H1 (cell line): ENCODE measurements around the gene MACF1. TPM values are rescaled to one million over a fixed set of nuclear protein-coding genes. Genes with fewer than 3 reads are reported as not detected.

Source experiments
- BACH1 ChIP-seq: IDR thresholded peaks from 2 replicates; pipeline ENCODE4 v1.6.1; 2012; ENCODE audit warnings: low read length, improper control_type of control experiment
- POLR2A ChIP-seq, 2 experiments: IDR thresholded peaks; 1 replicate in 1 of 2; 2 replicates in 1 of 2; pipeline ENCODE4 v1.6.1; 2011; ENCODE audit warnings: low read depth in 2 of 2, low read length in 2 of 2, mild to moderate bottlenecking in 2 of 2; ENCODE audit errors: control extremely low read depth in 1 of 2
- polyA plus RNA-seq, 7 experiments: library from polyadenylated mRNA; depleted of rRNA in 3 of 7; stranded (reverse) in 5 of 7; unstranded in 2 of 7; fragments of >200 nt in 5 of 7; fragments of 200-250 nt in 2 of 7; gene quantifications; 1 replicate in 5 of 7; 2 replicates in 1 of 7; 4 replicates in 1 of 7; pipeline versions ENCODE4 v1.2.1 to v1.2.3, GENCODE V29; 2011 to 2013; ENCODE audit warnings: missing spikeins in 2 of 7, mixed read lengths in 2 of 7
- total RNA-seq: library from RNA; stranded (reverse); fragmentation: NEBNext Ultra II Directional; extraction: Animal tissue kit (Norgen Biotek cat#: 25700); gene quantifications from 2 replicates; pipeline ENCODE4 v1.2.1, GENCODE V29; 2021
- TF ChIP-seq, protein P1 (sequence below): fragments of 300-600 bp; sonication (generic); IDR thresholded peaks from 2 replicates; pipeline ENCODE4 v1.7.1; 2012; ENCODE audit warnings: low read length, moderate library complexity, mild to moderate bottlenecking, inconsistent platforms; ENCODE audit not compliant: insufficient replicate concordance
- TF ChIP-seq, protein P2 (sequence below): IDR thresholded peaks from 2 replicates; pipeline ENCODE4 v1.6.1; 2012; ENCODE audit warnings: inconsistent platforms

The MACF1 gene
- total and polyA plus RNA-seq, 2 of the 8 experiments (the other 6 are each of a cell fraction or from before 2014, with no cell fraction given) = 59.8 to 285 TPM

DNA sequence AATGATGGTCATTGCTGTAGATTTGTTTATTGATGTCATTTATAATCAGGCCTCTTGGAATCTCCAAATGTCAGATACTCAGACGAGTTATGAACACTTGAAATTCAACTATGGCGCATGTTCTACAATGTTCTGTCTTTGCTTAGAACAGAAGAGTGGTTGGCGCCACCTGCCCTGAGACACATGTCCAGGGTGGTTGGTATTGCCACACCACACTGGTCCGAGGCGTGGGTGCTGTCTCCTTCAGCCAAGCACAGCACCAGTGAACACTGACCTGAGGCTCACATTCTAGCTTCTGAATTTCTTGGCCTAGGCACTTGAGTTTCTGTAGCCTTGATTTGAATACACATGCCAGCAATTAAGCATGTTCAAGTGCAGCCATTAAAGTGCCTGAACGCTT, 276.8 kb downstream of the MACF1 start (continued):
- TF ChIP-seq POLR2A (IDR thresholded peaks at IDR 0.05; ENCODE audit: control extremely low read depth in 1 of 2, low read depth in 2 of 2, low read length in 2 of 2) (no peak), BACH1 (no peak)
- TF ChIP-seq, protein P1, sequence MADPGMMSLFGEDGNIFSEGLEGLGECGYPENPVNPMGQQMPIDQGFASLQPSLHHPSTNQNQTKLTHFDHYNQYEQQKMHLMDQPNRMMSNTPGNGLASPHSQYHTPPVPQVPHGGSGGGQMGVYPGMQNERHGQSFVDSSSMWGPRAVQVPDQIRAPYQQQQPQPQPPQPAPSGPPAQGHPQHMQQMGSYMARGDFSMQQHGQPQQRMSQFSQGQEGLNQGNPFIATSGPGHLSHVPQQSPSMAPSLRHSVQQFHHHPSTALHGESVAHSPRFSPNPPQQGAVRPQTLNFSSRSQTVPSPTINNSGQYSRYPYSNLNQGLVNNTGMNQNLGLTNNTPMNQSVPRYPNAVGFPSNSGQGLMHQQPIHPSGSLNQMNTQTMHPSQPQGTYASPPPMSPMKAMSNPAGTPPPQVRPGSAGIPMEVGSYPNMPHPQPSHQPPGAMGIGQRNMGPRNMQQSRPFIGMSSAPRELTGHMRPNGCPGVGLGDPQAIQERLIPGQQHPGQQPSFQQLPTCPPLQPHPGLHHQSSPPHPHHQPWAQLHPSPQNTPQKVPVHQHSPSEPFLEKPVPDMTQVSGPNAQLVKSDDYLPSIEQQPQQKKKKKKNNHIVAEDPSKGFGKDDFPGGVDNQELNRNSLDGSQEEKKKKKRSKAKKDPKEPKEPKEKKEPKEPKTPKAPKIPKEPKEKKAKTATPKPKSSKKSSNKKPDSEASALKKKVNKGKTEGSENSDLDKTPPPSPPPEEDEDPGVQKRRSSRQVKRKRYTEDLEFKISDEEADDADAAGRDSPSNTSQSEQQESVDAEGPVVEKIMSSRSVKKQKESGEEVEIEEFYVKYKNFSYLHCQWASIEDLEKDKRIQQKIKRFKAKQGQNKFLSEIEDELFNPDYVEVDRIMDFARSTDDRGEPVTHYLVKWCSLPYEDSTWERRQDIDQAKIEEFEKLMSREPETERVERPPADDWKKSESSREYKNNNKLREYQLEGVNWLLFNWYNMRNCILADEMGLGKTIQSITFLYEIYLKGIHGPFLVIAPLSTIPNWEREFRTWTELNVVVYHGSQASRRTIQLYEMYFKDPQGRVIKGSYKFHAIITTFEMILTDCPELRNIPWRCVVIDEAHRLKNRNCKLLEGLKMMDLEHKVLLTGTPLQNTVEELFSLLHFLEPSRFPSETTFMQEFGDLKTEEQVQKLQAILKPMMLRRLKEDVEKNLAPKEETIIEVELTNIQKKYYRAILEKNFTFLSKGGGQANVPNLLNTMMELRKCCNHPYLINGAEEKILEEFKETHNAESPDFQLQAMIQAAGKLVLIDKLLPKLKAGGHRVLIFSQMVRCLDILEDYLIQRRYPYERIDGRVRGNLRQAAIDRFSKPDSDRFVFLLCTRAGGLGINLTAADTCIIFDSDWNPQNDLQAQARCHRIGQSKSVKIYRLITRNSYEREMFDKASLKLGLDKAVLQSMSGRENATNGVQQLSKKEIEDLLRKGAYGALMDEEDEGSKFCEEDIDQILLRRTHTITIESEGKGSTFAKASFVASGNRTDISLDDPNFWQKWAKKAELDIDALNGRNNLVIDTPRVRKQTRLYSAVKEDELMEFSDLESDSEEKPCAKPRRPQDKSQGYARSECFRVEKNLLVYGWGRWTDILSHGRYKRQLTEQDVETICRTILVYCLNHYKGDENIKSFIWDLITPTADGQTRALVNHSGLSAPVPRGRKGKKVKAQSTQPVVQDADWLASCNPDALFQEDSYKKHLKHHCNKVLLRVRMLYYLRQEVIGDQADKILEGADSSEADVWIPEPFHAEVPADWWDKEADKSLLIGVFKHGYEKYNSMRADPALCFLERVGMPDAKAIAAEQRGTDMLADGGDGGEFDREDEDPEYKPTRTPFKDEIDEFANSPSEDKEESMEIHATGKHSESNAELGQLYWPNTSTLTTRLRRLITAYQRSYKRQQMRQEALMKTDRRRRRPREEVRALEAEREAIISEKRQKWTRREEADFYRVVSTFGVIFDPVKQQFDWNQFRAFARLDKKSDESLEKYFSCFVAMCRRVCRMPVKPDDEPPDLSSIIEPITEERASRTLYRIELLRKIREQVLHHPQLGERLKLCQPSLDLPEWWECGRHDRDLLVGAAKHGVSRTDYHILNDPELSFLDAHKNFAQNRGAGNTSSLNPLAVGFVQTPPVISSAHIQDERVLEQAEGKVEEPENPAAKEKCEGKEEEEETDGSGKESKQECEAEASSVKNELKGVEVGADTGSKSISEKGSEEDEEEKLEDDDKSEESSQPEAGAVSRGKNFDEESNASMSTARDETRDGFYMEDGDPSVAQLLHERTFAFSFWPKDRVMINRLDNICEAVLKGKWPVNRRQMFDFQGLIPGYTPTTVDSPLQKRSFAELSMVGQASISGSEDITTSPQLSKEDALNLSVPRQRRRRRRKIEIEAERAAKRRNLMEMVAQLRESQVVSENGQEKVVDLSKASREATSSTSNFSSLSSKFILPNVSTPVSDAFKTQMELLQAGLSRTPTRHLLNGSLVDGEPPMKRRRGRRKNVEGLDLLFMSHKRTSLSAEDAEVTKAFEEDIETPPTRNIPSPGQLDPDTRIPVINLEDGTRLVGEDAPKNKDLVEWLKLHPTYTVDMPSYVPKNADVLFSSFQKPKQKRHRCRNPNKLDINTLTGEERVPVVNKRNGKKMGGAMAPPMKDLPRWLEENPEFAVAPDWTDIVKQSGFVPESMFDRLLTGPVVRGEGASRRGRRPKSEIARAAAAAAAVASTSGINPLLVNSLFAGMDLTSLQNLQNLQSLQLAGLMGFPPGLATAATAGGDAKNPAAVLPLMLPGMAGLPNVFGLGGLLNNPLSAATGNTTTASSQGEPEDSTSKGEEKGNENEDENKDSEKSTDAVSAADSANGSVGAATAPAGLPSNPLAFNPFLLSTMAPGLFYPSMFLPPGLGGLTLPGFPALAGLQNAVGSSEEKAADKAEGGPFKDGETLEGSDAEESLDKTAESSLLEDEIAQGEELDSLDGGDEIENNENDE = no peak
- TF ChIP-seq, protein P2, sequence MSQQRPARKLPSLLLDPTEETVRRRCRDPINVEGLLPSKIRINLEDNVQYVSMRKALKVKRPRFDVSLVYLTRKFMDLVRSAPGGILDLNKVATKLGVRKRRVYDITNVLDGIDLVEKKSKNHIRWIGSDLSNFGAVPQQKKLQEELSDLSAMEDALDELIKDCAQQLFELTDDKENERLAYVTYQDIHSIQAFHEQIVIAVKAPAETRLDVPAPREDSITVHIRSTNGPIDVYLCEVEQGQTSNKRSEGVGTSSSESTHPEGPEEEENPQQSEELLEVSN = no peak
